WERI-Rb-1 (cell line): ENCODE data around the gene POLR1G.
A peak's percentile ranks its signal among the peaks of the same experiment; 100 is the strongest.

Experiments used
- DNase-seq: peaks from one replicate; pipeline ENCODE4 v3.0.0-alpha.2; 2020
- H3K27ac ChIP-seq: fragments of 250-450 bp; sonication (Bioruptor Pico); 2 replicates; pipeline ENCODE4 v1.5.1; 2020; ENCODE audit warnings: mild to moderate bottlenecking, moderate library complexity
- H3K27me3 ChIP-seq: fragments of 250-450 bp; sonication (Bioruptor Pico); 2 replicates; pipeline ENCODE4 v1.5.1; 2021; ENCODE audit warnings: mild to moderate bottlenecking, low read depth, moderate library complexity; ENCODE audit not compliant: insufficient read depth, severe bottlenecking
- H3K36me3 ChIP-seq: fragments of 250-450 bp; sonication (Bioruptor Pico); 2 replicates; pipeline ENCODE4 v1.5.1; 2020; ENCODE audit warnings: mild to moderate bottlenecking, moderate library complexity
- H3K4me3 ChIP-seq: 2 replicates; pipeline ENCODE4 v1.5.1; 2011; ENCODE audit warnings: low read depth, mild to moderate bottlenecking, control low read depth, low read length
- H3K9me3 ChIP-seq: fragments of 250-450 bp; sonication (Bioruptor Pico); 2 replicates; pipeline ENCODE4 v1.5.1; 2021; ENCODE audit warnings: mild to moderate bottlenecking, moderate library complexity; ENCODE audit not compliant: severe bottlenecking
- TF ChIP-seq, protein P1 (sequence below): IDR thresholded peaks from 2 replicates; pipeline ENCODE4 v1.5.1; 2011; ENCODE audit warnings: low read depth, mild to moderate bottlenecking, control low read depth, inconsistent platforms, low read length

Gene POLR1G

DNA sequence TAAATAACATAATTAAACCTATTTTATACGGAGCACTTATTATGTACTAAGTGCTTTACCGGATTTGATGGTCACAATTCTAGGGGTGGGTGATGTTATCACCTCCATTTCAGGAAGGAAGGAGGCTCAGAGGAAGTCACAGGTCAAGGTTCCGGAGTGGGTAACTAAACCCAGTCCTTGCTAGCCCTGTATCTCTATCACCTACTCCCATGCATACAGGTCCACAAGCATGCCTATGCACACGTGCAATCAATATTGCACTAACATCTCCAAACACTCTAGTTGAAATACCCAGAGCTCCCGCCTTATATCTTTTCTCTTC is 43.5 kb downstream of the POLR1G start:
- no peaks in the 10 kb centered on the region for H3K9me3 ChIP-seq
- no peaks in the 10 kb centered on the region for H3K27me3 ChIP-seq
- H3K4me3 ChIP-seq: peak overlapping the region; percentile 62
- TF ChIP-seq, protein P1, sequence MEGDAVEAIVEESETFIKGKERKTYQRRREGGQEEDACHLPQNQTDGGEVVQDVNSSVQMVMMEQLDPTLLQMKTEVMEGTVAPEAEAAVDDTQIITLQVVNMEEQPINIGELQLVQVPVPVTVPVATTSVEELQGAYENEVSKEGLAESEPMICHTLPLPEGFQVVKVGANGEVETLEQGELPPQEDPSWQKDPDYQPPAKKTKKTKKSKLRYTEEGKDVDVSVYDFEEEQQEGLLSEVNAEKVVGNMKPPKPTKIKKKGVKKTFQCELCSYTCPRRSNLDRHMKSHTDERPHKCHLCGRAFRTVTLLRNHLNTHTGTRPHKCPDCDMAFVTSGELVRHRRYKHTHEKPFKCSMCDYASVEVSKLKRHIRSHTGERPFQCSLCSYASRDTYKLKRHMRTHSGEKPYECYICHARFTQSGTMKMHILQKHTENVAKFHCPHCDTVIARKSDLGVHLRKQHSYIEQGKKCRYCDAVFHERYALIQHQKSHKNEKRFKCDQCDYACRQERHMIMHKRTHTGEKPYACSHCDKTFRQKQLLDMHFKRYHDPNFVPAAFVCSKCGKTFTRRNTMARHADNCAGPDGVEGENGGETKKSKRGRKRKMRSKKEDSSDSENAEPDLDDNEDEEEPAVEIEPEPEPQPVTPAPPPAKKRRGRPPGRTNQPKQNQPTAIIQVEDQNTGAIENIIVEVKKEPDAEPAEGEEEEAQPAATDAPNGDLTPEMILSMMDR: no peak
- H3K27ac ChIP-seq: no peak overlapping the region; the same call in 1 of the 2 replicates
- no peaks in the 10 kb centered on the region for H3K36me3 ChIP-seq
- DNase-seq: no peak

DNA sequence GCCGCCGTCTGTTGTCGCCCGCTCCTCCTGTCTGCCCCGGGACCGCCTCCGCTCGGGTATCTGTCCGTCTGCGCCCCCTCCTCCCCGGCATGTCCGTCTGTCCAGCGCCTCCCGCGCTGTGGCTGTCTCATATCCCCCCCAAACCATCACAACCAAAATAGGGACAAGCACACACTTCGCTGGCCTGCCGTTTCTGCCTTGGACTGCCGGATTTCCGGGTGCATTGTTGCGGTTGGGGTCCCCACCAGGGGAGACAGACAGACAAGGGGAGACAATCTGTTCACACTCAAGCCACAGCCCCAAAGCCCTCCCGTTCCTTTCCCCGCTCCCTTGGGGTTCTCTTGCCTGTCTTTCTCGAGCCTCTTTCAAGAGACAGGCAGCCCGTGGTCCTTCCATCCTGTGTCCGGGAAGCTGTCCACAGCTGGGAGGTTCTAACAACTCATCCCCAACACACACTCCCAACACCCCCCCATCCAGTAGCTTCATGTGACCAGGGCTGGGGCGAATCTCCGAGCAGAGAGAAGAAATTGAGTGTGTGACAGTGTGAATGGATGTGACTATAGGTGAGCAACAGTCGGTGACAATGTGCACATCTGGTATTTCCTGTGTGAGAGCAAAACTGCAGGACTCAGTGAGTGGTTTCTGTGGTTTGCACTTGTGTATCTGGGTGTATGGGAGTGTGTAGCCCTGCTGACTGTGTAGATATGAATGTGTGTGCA is 44.8 kb downstream of the POLR1G start:
- Histone ChIP-seq H3K4me3 (peak overlapping the region; percentile 62), H3K27me3 (no peaks in the 10 kb centered on the region), H3K27ac (peak overlapping the region; percentile 4; the same call in 1 of the 2 replicates), H3K36me3 (no peaks in the 10 kb centered on the region), H3K9me3 (no peaks in the 10 kb centered on the region)
- DNase-seq: no peak
- TF ChIP-seq, protein P1: no peak

GRCh38 chr19:45451850-45452387 is 45.5 kb downstream of the POLR1G start:
- H3K27ac ChIP-seq: no peak overlapping the region
- DNase-seq: no peak

DNA sequence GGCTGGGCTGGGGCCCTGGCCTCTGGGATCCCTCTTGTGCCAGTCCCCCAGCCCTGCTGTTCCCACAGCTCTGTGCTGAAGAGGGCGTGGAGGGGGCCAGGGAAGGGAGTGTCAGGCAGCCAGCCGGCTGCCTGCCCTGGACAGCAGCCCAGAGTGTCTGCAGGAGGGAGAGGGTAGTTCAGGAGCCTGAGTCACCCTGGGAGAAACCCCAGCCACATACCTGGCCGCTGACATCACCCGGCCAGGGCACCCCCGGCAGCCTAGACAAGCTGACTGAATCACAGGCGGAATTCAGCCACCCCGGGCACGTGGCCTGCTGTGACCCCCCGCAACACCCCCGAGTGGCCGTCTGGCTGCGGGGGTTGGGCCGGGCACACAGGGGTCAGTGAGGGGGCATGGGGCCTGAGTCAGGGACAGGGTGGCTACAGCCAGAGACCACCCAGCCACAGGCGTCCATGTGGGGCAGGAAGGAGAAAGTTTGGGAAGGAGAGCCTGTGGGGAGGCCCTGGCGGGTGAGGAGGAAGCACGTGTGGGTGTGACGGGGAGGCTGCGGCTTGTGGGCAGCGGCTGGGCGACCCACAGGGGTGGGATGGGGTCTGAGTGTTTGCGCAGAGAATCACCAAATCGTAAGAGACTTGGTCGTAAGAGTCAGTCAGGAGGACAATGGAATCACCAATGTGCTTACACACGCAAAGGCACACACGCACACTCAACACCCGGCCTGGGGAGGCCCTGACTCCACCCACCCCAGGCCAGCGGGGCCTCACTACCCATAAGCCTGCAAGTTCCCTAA is 49.5 kb downstream of the POLR1G start:
- Histone ChIP-seq H3K27me3 (no peaks in the 10 kb centered on the region), H3K4me3 (no peak overlapping the region), H3K36me3 (no peaks in the 10 kb centered on the region), H3K9me3 (no peaks in the 10 kb centered on the region), H3K27ac (peak overlapping the region; percentile 47)
- TF ChIP-seq, protein P1: no peak
- peak; percentile 54 for DNase-seq

More at GRCh38 chr19:45451850-45452387, 45.5 kb downstream of the POLR1G start:
- no peaks in the 10 kb centered on the region for H3K27me3 ChIP-seq
- no peaks in the 10 kb centered on the region for H3K36me3 ChIP-seq
- H3K4me3 ChIP-seq: no peak overlapping the region
- TF ChIP-seq, protein P1: no peak
- no peaks in the 10 kb centered on the region for H3K9me3 ChIP-seq

DNA sequence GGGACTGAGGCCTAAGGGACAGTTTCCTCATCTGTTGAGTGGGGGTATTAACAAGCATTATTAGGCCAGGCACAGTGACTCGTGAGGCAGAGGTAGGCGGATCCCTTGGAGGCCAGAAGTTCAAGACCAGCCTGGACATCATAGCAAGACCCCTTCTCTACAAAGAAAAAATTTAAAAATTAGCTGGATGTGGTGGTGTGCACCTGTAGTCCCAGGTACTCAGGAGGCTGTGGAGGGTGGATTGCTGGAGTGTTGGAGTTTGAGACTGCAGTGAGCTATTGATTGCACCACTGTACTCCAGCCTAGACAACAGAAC is 50.0 kb downstream of the POLR1G start:
- H3K4me3 ChIP-seq: no peak overlapping the region
- TF ChIP-seq, protein P1: no peak
- no peak overlapping the region for H3K27ac ChIP-seq
- DNase-seq: no peak
- no peaks in the 10 kb centered on the region for H3K27me3 ChIP-seq
- no peaks in the 10 kb centered on the region for H3K36me3 ChIP-seq
- H3K9me3 ChIP-seq: no peaks in the 10 kb centered on the region
